HepG2 (cell line): Measurements from ENCODE around the gene ZNF763. TPM values are rescaled to one million over a fixed set of nuclear protein-coding genes. Genes with fewer than 3 reads are reported as not detected.
A peak's percentile ranks its signal among the peaks of the same experiment; 100 is the strongest.

Source experiments
- DZIP1 ChIP-seq: sonication (generic); formaldehyde crosslinking; IDR thresholded peaks from 2 replicates; pipeline ENCODE4 v1.5.0; 2020; ENCODE audit warnings: mild to moderate bottlenecking, missing genetic modification reagents
- ETV6 ChIP-seq: sonication (generic); formaldehyde crosslinking; conservative IDR thresholded peaks from 2 replicates; pipeline ENCODE4 v1.4.0; 2020; ENCODE audit warnings: missing genetic modification reagents
- MXD3 ChIP-seq: IDR thresholded peaks from 2 replicates; pipeline ENCODE4 v1.6.1; 2016; ENCODE audit warnings: mild to moderate bottlenecking, missing biosample characterization, missing genetic modification reagents
- NCOR1 ChIP-seq: fragments of 200-600 bp; sonication (generic); IDR thresholded peaks from 2 replicates; pipeline ENCODE4 v1.7.0; 2017; ENCODE audit warnings: antibody characterized with exemption, low read length, borderline replicate concordance
- PRMT3 ChIP-seq: sonication (generic); formaldehyde crosslinking; IDR thresholded peaks from 2 replicates; pipeline ENCODE4 v1.8.1; 2022; ENCODE audit warnings: low read depth, mild to moderate bottlenecking, moderate library complexity, missing genetic modification reagents, borderline replicate concordance
- ZEB1 ChIP-seq: IDR thresholded peaks from 2 replicates; pipeline ENCODE4 v1.6.1; 2012; ENCODE audit warnings: mild to moderate bottlenecking, low read depth, inconsistent platforms; ENCODE audit not compliant: insufficient replicate concordance
- ZNF224 ChIP-seq: sonication (generic); formaldehyde crosslinking; IDR thresholded peaks from 2 replicates; pipeline ENCODE4 v1.5.0; 2020; ENCODE audit warnings: mild to moderate bottlenecking, missing genetic modification reagents
- ZNF335 ChIP-seq: sonication (generic); formaldehyde crosslinking; IDR thresholded peaks from 2 replicates; pipeline ENCODE4 v1.4.0; 2020; ENCODE audit warnings: missing genetic modification reagents
- ZNF563 ChIP-seq: sonication (generic); formaldehyde crosslinking; IDR thresholded peaks from 2 replicates; pipeline ENCODE4 v1.8.0; 2022; ENCODE audit warnings: mild to moderate bottlenecking, moderate library complexity, missing genetic modification reagents
- ZNF7 ChIP-seq: IDR thresholded peaks from 2 replicates; pipeline ENCODE4 v1.6.1; 2016; ENCODE audit warnings: missing biosample characterization, missing genetic modification reagents
- ZNF709 ChIP-seq: sonication (generic); formaldehyde crosslinking; IDR thresholded peaks from 2 replicates; pipeline ENCODE4 v1.5.0; 2020; ENCODE audit warnings: mild to moderate bottlenecking, missing genetic modification reagents
- ZNF75D ChIP-seq: sonication (generic); formaldehyde crosslinking; IDR thresholded peaks from 2 replicates; pipeline ENCODE4 v1.8.1; 2023; ENCODE audit warnings: missing genetic modification reagents, mild to moderate bottlenecking, borderline replicate concordance
- ZNF775 ChIP-seq: sonication (generic); formaldehyde crosslinking; IDR thresholded peaks from 2 replicates; pipeline ENCODE4 v1.4.0; 2020; ENCODE audit warnings: missing genetic modification reagents, mild to moderate bottlenecking, moderate library complexity, borderline replicate concordance
- ZXDC ChIP-seq: sonication (generic); formaldehyde crosslinking; IDR thresholded peaks from 2 replicates; pipeline ENCODE4 v1.5.0; 2020; ENCODE audit warnings: mild to moderate bottlenecking, missing genetic modification reagents
- polyA plus RNA-seq, 8 experiments: library from polyadenylated mRNA; depleted of rRNA in 3 of 8; stranded (reverse) in 7 of 8; unstranded in 1 of 8; fragments of >200 nt; fragmentation: Illumina TruSeq in 4 of 8; extraction: Trizol in 4 of 8; gene quantifications; 2 replicates each; pipeline versions ENCODE4 v1.2.1 to v1.2.3, GENCODE V29; 2011 to 2016; ENCODE audit warnings: low read depth in 4 of 8, missing spikeins in 1 of 8, mixed read lengths in 1 of 8; ENCODE audit not compliant: insufficient read depth in 1 of 8
- total RNA-seq, 5 experiments: library from RNA; depleted of rRNA; stranded (reverse); fragments of >200 nt; fragmentation: Illumina TruSeq; extraction: Trizol; gene quantifications; 2 replicates each; pipeline ENCODE4 v1.2.3, GENCODE V29; 2016; ENCODE audit warnings: low read depth in 1 of 5
- TF ChIP-seq, protein P1 (sequence below): sonication (generic); formaldehyde crosslinking; IDR thresholded peaks from 2 replicates; pipeline ENCODE4 v1.5.0; 2020; ENCODE audit warnings: mild to moderate bottlenecking, missing genetic modification reagents
- TF ChIP-seq, protein P2 (sequence below): IDR thresholded peaks from 2 replicates; pipeline ENCODE4 v1.6.1; 2016; ENCODE audit warnings: control low read depth

ZNF763 gene
- total and polyA plus RNA-seq, 2 of the 13 experiments (the other 11 are each of a cell fraction or from before 2014, with no cell fraction given), result 0.08 to 0.42 TPM

GRCh38 chr19:11924886-11925650 lies 39.8 kb upstream of the ZNF763 start, which contains the start of gene ZNF700 (continued):
- TF ChIP-seq ZNF709 (CRISPR knock-in tag) (no peak; the same call in 1 of the 2 replicates), ZNF335 (CRISPR knock-in tag) (0 out of 2 replicates have a peak, but pooled peaks have one; percentile 23), DZIP1 (CRISPR knock-in tag) (no peak; the same call in 1 of the 2 replicates), ZNF224 (CRISPR knock-in tag) (peak; percentile 2), ETV6 (CRISPR knock-in tag) (peak; percentile 31; the same call in 1 of the 2 replicates), ZNF75D (CRISPR knock-in tag) (0 out of 2 replicates have a peak, but pooled peaks have one; percentile 55), ZXDC (CRISPR knock-in tag) (0 out of 2 replicates have a peak, but pooled peaks have one; percentile 55), NCOR1 (no peak), ZEB1 (peak; percentile 1), PRMT3 (CRISPR knock-in tag) (no peak), ZNF563 (peak; percentile 82), ZNF7 (CRISPR knock-in tag) (no peak), MXD3 (peak; percentile 71; the same call in 1 of the 2 replicates), ZNF775 (CRISPR knock-in tag) (no peak)
- TF ChIP-seq, protein P1, sequence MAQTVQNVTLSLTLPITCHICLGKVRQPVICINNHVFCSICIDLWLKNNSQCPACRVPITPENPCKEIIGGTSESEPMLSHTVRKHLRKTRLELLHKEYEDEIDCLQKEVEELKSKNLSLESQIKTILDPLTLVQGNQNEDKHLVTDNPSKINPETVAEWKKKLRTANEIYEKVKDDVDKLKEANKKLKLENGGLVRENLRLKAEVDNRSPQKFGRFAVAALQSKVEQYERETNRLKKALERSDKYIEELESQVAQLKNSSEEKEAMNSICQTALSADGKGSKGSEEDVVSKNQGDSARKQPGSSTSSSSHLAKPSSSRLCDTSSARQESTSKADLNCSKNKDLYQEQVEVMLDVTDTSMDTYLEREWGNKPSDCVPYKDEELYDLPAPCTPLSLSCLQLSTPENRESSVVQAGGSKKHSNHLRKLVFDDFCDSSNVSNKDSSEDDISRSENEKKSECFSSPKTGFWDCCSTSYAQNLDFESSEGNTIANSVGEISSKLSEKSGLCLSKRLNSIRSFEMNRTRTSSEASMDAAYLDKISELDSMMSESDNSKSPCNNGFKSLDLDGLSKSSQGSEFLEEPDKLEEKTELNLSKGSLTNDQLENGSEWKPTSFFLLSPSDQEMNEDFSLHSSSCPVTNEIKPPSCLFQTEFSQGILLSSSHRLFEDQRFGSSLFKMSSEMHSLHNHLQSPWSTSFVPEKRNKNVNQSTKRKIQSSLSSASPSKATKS, result no peak
- TF ChIP-seq, protein P2, sequence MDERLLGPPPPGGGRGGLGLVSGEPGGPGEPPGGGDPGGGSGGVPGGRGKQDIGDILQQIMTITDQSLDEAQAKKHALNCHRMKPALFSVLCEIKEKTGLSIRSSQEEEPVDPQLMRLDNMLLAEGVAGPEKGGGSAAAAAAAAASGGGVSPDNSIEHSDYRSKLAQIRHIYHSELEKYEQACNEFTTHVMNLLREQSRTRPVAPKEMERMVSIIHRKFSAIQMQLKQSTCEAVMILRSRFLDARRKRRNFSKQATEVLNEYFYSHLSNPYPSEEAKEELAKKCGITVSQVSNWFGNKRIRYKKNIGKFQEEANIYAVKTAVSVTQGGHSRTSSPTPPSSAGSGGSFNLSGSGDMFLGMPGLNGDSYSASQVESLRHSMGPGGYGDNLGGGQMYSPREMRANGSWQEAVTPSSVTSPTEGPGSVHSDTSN (CRISPR knock-in tag), result peak; percentile 93
